ENCODE results near the gene PHF19. TPM values are rescaled to one million over a fixed set of nuclear protein-coding genes. Genes with fewer than 3 reads are reported as not detected.

PHF19 gene
- polyA plus RNA-seq, 1 of the 3 experiments (the other 2 are of a cell fraction), result 33.4 TPM

DNA sequence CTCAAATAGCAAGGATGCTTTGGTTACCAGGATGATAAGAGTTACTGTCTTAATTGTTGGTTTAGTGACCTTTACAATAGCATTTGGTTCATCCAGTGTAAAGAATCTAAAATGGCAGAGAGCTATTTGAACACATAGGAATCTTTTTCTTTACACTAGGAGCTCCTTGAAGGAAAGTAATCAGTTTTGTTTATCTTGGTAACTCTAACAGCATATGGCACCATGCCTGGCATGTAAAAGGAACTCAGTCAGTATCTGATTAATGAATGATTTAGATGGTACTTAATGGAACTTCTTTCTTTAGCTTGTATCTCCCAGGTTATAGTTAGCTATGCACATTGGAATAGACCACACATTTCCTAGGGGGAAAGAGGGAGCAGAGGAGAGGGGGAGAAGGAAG, 44.2 kb downstream of the PHF19 start (continued):
- TF ChIP-seq REST (IDR thresholded peaks at IDR 0.05; ENCODE audit: low read depth, low read length), result no peak
- TF ChIP-seq, protein P1, sequence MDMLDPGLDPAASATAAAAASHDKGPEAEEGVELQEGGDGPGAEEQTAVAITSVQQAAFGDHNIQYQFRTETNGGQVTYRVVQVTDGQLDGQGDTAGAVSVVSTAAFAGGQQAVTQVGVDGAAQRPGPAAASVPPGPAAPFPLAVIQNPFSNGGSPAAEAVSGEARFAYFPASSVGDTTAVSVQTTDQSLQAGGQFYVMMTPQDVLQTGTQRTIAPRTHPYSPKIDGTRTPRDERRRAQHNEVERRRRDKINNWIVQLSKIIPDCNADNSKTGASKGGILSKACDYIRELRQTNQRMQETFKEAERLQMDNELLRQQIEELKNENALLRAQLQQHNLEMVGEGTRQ (IDR thresholded peaks at IDR 0.05; ENCODE audit: borderline replicate concordance, low read depth, low read length), result no peak
- TF ChIP-seq, protein P2, sequence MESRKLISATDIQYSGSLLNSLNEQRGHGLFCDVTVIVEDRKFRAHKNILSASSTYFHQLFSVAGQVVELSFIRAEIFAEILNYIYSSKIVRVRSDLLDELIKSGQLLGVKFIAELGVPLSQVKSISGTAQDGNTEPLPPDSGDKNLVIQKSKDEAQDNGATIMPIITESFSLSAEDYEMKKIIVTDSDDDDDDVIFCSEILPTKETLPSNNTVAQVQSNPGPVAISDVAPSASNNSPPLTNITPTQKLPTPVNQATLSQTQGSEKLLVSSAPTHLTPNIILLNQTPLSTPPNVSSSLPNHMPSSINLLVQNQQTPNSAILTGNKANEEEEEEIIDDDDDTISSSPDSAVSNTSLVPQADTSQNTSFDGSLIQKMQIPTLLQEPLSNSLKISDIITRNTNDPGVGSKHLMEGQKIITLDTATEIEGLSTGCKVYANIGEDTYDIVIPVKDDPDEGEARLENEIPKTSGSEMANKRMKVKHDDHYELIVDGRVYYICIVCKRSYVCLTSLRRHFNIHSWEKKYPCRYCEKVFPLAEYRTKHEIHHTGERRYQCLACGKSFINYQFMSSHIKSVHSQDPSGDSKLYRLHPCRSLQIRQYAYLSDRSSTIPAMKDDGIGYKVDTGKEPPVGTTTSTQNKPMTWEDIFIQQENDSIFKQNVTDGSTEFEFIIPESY (IDR thresholded peaks at IDR 0.05; ENCODE audit: borderline replicate concordance, low read depth), result no peak
- TF ChIP-seq EZH2phosphoT487 (IDR thresholded peaks at IDR 0.05; ENCODE audit: borderline replicate concordance, low read depth), result no peak
- TF ChIP-seq RAD21 (IDR thresholded peaks at IDR 0.05; ENCODE audit: low read length), result no peak
- no peak for TF ChIP-seq TAF1 (IDR thresholded peaks at IDR 0.05; ENCODE audit: borderline replicate concordance, low read depth, low read length)
- TF ChIP-seq, protein P3, sequence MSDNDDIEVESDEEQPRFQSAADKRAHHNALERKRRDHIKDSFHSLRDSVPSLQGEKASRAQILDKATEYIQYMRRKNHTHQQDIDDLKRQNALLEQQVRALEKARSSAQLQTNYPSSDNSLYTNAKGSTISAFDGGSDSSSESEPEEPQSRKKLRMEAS (IDR thresholded peaks at IDR 0.05; ENCODE audit: low read depth), result no peak
- no peak for TF ChIP-seq NRF1 (IDR thresholded peaks at IDR 0.05; ENCODE audit: low read depth, low read length)
- TF ChIP-seq JUND (IDR thresholded peaks at IDR 0.05), result no peak
- no peak for TF ChIP-seq POLR2AphosphoS5 (IDR thresholded peaks at IDR 0.05; ENCODE audit: low read depth, low read length)
- TF ChIP-seq NFIC (IDR thresholded peaks at IDR 0.05; ENCODE audit: borderline replicate concordance), result no peak
- no peak for TF ChIP-seq RCOR1 (IDR thresholded peaks at IDR 0.05; ENCODE audit: low read length)
- no peak for TF ChIP-seq FOXJ3 (CRISPR knock-in tag; IDR thresholded peaks at IDR 0.05)
- no peak for TF ChIP-seq RFX5 (IDR thresholded peaks at IDR 0.05; ENCODE audit: low read length)

GRCh38 chr9:120830865-120831264, 46.1 kb downstream of the PHF19 start:
- Histone ChIP-seq H3K9me3 (no peaks in the 10 kb centered on the region), H3K9me2 (no peaks in the 10 kb centered on the region), H3K36me3 (replicated peaks in 1 of 2; ENCODE audit: control insufficient read depth in 1 of 2, insufficient read depth in 2 of 2, low read length in 1 of 2) (peaks cover 53 to 71% of the 10 kb centered on the region in 2 experiments), H3K79me2 (ENCODE audit: insufficient read depth) (peaks cover 20% of the 10 kb centered on the region; the same call in 1 of the 2 replicates), H3K9ac (no peak overlapping the region), H2AFZ (ENCODE audit: low read depth) (no peak overlapping the region), H3K27ac (ENCODE audit: low read depth in 2 of 2, low read length in 1 of 2) (no peak overlapping the region), H3K4me3 (ENCODE audit: low read depth in 2 of 2, low read length in 1 of 2) (no peak overlapping the region), H3K27me3 (ENCODE audit: insufficient read depth) (no peaks in the 10 kb centered on the region), H3F3A (replicated peaks; ENCODE audit: insufficient read depth) (peaks cover 10% of the 10 kb centered on the region), H3K4me1 (ENCODE audit: control insufficient read depth in 1 of 2, insufficient read depth in 2 of 2, low read depth in 1 of 2, low read length in 1 of 2) (no peaks in the 10 kb centered on the region), H4K20me1 (ENCODE audit: insufficient read depth) (no peaks in the 10 kb centered on the region), H3K4me2 (no peak overlapping the region)
- DNase-seq, result no peak
- ChIA-PET POLR2A (interaction anchor here (0.6 kb wide), 1 partner anchor 45 kb away, joined by 4 read pairs; no protein-coding TSS in a partner anchor), CTCF (no interaction called here)
- WGBS (ENCODE audit: low lambda C conversion rate), result 88% methylated on average over 3 of the region's 3 CpGs
- TF ChIP-seq, protein P4, sequence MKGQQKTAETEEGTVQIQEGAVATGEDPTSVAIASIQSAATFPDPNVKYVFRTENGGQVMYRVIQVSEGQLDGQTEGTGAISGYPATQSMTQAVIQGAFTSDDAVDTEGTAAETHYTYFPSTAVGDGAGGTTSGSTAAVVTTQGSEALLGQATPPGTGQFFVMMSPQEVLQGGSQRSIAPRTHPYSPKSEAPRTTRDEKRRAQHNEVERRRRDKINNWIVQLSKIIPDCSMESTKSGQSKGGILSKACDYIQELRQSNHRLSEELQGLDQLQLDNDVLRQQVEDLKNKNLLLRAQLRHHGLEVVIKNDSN (IDR thresholded peaks at IDR 0.05; ENCODE audit: borderline replicate concordance, low read depth), result no peak
- no peak for TF ChIP-seq CHD2 (IDR thresholded peaks at IDR 0.05; ENCODE audit: low read length, partially characterized antibody)
- no peak for TF ChIP-seq NRF1 (IDR thresholded peaks at IDR 0.05; ENCODE audit: low read depth, low read length)
- TF ChIP-seq TCF12 (IDR thresholded peaks at IDR 0.05), result no peak
- no peak for TF ChIP-seq MEF2A (IDR thresholded peaks at IDR 0.05; ENCODE audit: borderline replicate concordance, low read depth)
- TF ChIP-seq, protein P2 (IDR thresholded peaks at IDR 0.05; ENCODE audit: borderline replicate concordance, low read depth), result no peak
- TF ChIP-seq RXRA (IDR thresholded peaks at IDR 0.05; ENCODE audit: borderline replicate concordance, low read depth), result no peak
- TF ChIP-seq SIN3A (IDR thresholded peaks at IDR 0.05; ENCODE audit: borderline replicate concordance, low read depth, low read length), result no peak
- TF ChIP-seq, protein P5, sequence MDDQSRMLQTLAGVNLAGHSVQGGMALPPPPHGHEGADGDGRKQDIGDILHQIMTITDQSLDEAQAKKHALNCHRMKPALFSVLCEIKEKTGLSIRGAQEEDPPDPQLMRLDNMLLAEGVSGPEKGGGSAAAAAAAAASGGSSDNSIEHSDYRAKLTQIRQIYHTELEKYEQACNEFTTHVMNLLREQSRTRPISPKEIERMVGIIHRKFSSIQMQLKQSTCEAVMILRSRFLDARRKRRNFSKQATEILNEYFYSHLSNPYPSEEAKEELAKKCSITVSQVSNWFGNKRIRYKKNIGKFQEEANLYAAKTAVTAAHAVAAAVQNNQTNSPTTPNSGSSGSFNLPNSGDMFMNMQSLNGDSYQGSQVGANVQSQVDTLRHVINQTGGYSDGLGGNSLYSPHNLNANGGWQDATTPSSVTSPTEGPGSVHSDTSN (IDR thresholded peaks at IDR 0.05), result no peak
